DMS53 treated with DMSO at 0.1 percent for 48 hours (cell line): ENCODE results near the gene CCDC171.
A peak's percentile ranks its signal among the peaks of the same experiment; 100 is the strongest.
"Not testable (repeated sequence)": the region's sequence is repeated elsewhere in the genome, so short reads cannot be mapped to it uniquely, and the experiment has no call there.

Experiments
- DNase-seq: peaks from one replicate; lab custom pipeline; 2025; ENCODE audit not compliant: unreplicated experiment; lab: John Stamatoyannopoulos, UW

The CCDC171 gene

DNA sequence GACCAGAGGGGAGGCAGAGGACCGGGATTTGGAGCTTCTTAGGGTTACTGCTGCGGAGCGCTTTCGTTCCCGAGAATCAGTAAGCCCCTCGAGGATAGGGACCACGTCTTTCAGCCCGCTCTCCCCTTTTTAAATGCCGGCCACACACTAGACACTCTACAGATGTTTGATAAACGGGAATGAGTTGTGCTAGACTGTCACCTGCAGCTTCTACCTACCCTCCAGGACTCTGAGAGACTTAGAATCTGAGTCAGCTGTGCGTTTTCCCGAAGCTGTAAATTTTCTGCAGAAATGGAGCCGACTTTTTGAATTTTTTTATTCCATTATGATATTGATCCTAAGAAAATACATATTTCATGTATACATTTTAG lies 670 bp downstream of the CCDC171 start:
- no peak for DNase-seq

DNA sequence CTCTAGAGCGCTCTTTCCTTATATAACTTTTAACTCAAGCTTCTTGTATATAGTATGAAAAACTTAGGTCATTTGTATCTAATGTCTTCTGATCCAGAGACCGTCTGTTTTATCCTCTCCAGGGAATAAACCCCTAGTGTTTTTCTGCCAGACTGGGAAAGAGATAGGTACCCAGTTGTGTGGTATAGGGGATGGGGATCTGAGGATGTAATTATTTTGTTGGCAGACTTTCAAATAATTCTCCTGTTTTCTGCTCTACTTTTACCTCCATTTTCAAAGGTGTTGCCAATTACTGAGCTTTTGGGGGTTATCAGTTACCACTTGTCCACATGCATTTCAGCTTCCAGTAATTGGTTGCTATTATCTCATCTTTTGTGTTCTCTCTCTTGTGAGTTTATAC lies 17.9 kb downstream of the CCDC171 start:
- DNase-seq: no peak

GRCh38 chr9:15572200-15572770 lies 19.4 kb downstream of the CCDC171 start:
- DNase-seq: no peak

- no peak for DNase-seq
These were observed 23.7 kb downstream of the CCDC171 start for GRCh38 chr9:15576350-15577050.

DNA sequence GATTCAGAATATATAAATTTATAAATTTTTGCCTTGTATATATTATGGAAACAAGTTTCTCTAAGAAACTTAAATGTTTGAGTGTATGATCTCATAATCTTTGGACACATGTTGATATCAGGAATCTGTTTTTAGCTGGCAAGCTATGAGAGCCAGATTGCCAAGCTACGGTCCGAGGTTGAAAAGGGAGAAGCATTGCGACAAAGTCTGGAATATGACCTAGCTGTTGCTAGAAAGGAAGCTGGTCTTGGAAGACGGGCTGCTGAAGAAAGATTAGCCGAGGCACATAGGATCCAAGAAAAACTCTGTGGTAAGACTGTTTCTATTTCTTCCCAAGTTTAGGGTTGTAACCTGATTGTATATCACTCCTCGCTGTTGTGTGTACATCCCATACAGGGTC lies 25.9 kb downstream of the CCDC171 start:
- no peak for DNase-seq

DNA sequence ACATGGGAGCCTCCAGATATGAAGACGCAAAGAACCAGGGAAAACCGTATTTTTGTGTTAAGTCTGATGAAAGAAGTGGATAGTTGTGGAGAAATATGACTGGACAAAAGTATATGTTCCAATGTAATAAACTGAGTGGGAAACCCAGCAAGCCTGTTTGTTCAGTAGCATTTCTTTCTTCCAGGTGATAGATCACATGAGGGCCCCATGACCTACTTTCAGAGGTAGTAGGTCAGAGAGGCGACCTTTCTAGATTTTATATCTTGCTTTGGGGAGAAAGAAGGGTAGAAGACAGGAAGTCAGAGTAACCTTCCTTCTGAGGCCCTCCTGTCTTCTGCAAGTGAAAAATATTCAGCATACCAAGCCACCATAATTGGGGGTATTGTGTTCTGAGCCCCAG lies 31.5 kb downstream of the CCDC171 start:
- DNase-seq: no peak

GRCh38 chr9:15592317-15592716 lies 39.5 kb downstream of the CCDC171 start:
- DNase-seq: no peak

- DNase-seq: not testable (repeated sequence)
These were observed 40.1 kb downstream of the CCDC171 start for GRCh38 chr9:15592940-15593339.

DNA sequence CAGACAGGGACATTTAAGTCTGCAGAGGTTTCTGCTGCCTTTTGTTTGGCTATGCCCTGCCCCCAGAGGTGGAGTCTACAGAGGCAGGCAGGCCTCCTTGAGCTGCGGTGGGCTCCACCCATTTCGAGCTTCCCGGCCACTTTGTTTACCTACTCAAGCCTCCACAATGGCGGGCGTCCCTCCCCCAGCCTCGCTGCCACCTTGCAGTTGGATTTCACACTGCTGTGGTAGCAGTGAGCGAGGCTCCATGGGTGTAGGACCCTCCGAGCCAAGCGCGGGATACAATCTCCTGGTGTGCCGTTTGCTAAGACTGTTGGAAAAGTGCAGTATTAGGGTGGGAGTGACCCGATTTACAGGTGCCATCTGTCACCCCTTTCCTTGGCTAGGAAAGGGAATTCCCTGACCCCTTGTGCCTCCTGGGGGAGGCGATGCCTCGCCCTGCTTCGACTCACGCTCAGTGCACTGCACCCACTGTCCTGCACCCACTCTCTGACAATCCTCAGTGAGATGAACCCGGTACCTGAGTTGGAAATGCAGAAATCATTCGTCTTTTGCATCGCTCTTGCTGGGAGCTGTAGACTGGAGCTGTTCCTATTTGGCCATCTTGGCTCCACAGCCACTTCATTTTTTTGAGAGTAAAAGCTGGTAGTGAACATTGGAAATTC lies 48.0 kb downstream of the CCDC171 start:
- DNase-seq: not testable (repeated sequence)

DNA sequence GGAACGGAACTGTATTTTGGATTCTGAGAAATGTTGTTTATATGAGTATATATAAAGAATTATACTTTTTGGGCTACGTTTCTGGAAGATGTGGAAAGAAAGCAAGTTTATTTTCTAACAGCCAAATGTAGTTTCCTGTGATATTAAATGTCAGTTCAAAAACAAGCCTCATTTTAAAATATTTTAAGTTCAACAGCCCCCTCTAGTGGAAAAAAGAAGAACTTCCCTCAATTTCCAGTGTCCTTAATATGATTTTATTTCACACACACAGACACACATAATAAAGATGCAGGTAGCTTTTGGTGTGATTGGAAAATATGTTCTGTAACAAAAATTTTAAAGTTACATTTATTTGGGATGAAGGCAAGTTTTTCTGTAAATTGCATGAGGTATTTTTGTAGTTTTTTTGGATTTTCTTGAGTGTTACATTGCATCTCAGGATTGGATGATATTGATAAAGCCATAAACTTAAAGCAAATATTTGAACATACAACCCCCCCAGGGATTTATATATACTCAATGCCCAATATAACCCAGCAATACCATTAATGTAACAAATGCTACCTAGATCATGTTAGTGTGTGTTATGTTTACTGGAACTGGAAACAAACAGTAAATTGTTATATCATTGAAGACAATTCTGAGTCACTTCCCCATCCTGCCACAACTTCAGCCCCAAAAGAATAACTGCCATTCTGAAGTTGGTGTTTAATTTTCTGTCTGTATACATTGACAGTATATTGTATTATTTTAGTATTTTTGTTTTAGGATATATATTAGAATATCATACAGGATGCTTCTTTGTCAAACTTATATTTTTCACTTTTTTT lies 54.0 kb downstream of the CCDC171 start:
- peak; percentile 4 for DNase-seq

DNA sequence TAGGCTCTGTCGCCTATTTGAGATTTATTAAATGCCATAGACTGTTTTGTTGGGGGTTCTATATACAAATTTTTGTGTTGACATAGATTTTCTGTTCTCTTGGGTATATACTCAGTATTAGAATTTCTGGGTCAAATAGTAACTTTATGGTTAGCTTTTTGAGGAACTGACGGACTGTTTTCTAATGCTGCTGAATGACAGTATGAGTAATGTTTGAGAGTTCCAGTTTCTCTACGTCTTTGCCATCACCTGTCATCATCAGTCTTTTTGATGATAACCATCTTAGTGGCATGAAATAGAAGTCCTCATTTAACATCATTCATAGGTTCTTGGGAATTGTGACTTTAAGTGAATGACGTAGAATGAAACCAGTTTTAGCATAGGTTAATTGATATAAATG lies 60.1 kb downstream of the CCDC171 start:
- DNase-seq: no peak

DNA sequence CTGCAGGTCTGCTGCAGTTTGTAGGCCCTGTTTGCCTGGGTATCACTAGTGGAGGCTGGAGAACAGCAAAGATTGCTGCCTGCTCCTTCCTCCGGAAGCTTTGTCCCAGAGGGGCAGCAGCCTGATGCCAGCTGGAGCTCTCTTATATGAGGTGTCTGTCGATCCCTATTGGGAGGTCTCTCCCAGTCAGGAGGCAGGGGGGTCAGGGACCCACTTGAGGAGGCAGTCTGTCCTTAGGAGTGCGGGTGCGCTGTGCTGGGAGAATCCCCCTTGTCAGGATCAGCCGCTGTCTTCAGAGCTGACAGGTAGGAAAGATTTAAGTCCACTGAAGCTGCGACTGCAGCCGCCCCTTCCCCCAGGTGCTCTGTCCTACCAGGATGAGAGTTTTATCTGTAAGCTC lies 64.9 kb downstream of the CCDC171 start:
- no peak for DNase-seq

GRCh38 chr9:15618540-15619331 lies 65.9 kb downstream of the CCDC171 start:
- no peak for DNase-seq

DNA sequence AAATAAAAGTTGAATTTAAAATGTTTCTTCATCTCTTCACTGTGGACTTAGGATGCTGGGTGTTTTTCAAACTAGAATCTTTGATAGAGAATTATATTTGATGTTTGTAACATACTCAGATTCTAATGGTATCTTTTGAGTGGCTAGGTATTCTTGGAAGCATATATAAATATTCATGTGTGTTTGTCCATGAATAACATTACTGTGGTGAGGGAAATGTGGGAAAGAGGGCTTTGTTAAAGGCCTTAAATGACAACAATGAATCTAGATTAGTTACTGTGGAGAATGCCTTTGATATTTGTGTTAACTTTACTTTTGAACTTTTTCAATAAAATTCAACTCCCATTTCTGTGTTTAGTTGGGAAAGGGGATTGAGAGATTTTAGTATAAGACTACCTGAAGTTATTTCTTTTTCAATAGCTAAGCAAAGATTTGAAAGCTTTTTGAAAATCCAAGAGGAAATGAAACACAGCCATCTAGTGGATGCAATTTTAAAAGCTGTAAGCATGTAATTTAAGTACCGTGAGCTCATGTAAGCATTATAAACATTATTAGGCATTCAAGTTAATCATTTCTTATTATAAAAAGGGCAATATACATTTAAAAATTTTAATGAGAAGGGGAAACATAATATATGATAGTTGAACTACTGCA lies 69.6 kb downstream of the CCDC171 start:
- no peak for DNase-seq

DNA sequence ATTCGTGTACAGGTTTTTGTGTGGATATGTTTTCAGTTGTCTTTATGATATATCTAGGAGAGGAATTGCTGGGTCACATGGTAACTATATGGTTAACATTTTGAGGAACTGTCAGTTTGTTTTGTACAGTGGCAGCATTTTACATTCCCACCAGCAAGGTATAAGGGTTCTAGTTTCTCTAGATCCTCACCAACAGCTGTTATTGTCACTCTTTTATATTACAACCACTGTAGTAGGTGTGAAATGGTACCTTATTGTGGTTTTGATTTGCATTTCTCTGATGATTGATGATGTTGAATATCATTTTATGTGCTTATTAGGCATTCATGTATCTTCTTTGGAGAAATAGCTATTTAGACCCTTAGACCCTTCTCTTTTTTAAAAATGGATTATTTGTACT lies 82.9 kb downstream of the CCDC171 start:
- no peak for DNase-seq

GRCh38 chr9:15640121-15640520 lies 87.3 kb downstream of the CCDC171 start:
- no peak for DNase-seq

DNA sequence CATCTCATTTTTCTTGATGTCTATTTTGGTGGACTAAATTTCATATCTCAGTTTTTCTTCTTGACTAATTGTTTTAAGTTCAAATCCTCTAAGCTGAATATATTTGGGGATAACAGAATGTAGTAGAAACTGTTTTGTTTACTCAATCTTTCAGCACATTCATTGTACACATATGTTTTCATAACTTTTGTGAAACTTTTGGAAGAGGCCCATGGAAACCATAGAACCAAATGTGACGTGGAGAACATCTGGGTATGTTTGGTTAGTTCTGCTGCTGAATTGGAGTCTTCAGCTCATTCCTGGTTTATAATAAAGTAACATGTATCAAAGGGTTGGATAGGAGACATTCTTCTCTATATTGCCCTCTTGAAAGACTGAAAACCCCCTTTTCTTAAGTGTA lies 88.4 kb downstream of the CCDC171 start:
- no peak for DNase-seq

- no peak for DNase-seq
These were observed 89.6 kb downstream of the CCDC171 start for GRCh38 chr9:15642369-15642962.

DNA sequence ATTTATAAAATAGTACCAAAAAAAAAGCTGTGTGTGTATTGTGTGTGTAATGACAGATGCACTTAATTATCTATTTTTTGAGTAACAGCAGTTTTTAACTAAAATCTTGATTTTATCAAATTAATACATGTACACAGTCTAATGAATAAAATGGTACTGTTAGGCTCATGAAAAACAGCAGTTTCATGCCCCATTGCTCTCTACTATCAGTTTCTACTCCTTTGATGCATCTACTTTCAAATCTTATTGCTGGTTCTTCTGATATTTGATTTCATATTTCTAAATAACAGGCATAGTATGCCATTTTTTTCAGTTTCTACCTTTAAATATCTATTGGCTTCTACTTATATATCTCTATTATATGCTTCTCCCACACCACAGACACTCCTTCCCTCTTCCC lies 117.4 kb downstream of the CCDC171 start:
- no peak for DNase-seq

- DNase-seq: no peak
These were observed 118.1 kb downstream of the CCDC171 start for GRCh38 chr9:15670894-15671293.
